Cardiac muscle cell (in vitro differentiated cells and primary cell): Measurements from ENCODE around the gene KIF25. TPM values are rescaled to one million over a fixed set of nuclear protein-coding genes. Genes with fewer than 3 reads are reported as not detected.
A peak's percentile ranks its signal among the peaks of the same experiment; 100 is the strongest.

ENCODE experiments used
- DNase-seq, 2 donors: peaks; one replicate each; pipeline versions ENCODE4 v3.0.0 to v3.0.0-alpha.2; 2010 to 2017; ENCODE audit warnings: low read depth in 1 of 2, low spot score in 1 of 2
- H3K27ac ChIP-seq: fragments of 200-600 bp; sonication (generic); 2 replicates; pipeline ENCODE4 v1.5.1; 2016
- H3K27me3 ChIP-seq: fragments of 200-600 bp; sonication (generic); 2 replicates; pipeline ENCODE4 v1.6.0; 2016; ENCODE audit warnings: control low read depth
- H3K36me3 ChIP-seq: fragments of 200-600 bp; sonication (generic); 2 replicates; pipeline ENCODE4 v1.5.1; 2016; ENCODE audit warnings: control low read depth
- H3K4me1 ChIP-seq: fragments of 200-600 bp; sonication (generic); 2 replicates; pipeline ENCODE4 v1.8.1; 2017; ENCODE audit warnings: low read depth, mild to moderate bottlenecking, mixed run types
- H3K4me3 ChIP-seq: fragments of 200-600 bp; sonication (generic); 2 replicates; pipeline ENCODE4 v1.5.1; 2016; ENCODE audit warnings: mild to moderate bottlenecking
- H3K9me3 ChIP-seq: fragments of 200-600 bp; sonication (generic); 2 replicates; pipeline ENCODE4 v1.5.1; 2017; ENCODE audit warnings: low read depth, mild to moderate bottlenecking, control low read depth
- CTCF ChIP-seq: IDR thresholded peaks from 2 replicates; pipeline ENCODE4 v1.5.1; 2012; ENCODE audit warnings: low read depth, mild to moderate bottlenecking, low read length
- polyA plus RNA-seq: library from polyadenylated mRNA; unstranded; fragments of >200 nt; fragmentation: Nextera tagmentation; extraction: Ambion mirVana; gene quantifications from 2 replicates; pipeline ENCODE4 v1.2.1, GENCODE V29; 2016
- total RNA-seq: library from RNA; depleted of rRNA; stranded (reverse); fragments of >200 nt; gene quantifications from 2 replicates; pipeline ENCODE4 v1.2.3, GENCODE V29; 2016

The KIF25 gene
- total and polyA plus RNA-seq, 2 experiments from 2014 or later, result 0.40 to 1.6 TPM

GRCh38 chr6:167960579-167960978 lies 36.9 kb upstream of the KIF25 start:
- Histone ChIP-seq H3K4me3 (no peak overlapping the region), H3K36me3 (peaks cover 12% of the 10 kb centered on the region), H3K27ac (no peak overlapping the region), H3K27me3 (no peaks in the 10 kb centered on the region), H3K9me3 (no peaks in the 10 kb centered on the region), H3K4me1 (peaks cover 8% of the 10 kb centered on the region)
- DNase-seq, result peak in 1 of 2 donors; percentile 34
- TF ChIP-seq CTCF, result no peak

GRCh38 chr6:167962711-167963110 lies 34.8 kb upstream of the KIF25 start:
- Histone ChIP-seq H3K4me3 (no peak overlapping the region), H3K36me3 (peaks cover 33% of the 10 kb centered on the region), H3K27me3 (no peaks in the 10 kb centered on the region), H3K9me3 (no peaks in the 10 kb centered on the region), H3K4me1 (peaks cover 8% of the 10 kb centered on the region), H3K27ac (no peak overlapping the region)
- no peak for TF ChIP-seq CTCF
- no peak for DNase-seq

- no peaks in the 10 kb centered on the region for H3K9me3 ChIP-seq
- H3K36me3 ChIP-seq, result peaks cover 34% of the 10 kb centered on the region
- no peak overlapping the region for H3K4me3 ChIP-seq
- no peak for DNase-seq
- no peaks in the 10 kb centered on the region for H3K27me3 ChIP-seq
- TF ChIP-seq CTCF, result no peak
- H3K4me1 ChIP-seq, result peaks cover 8% of the 10 kb centered on the region
- no peak overlapping the region for H3K27ac ChIP-seq
These were observed 33.8 kb upstream of the KIF25 start for GRCh38 chr6:167963589-167964057.

GRCh38 chr6:167965592-167966539 lies 31.6 kb upstream of the KIF25 start:
- Histone ChIP-seq H3K36me3 (peaks cover 56% of the 10 kb centered on the region), H3K4me1 (peaks cover 5% of the 10 kb centered on the region), H3K27ac (peak overlapping the region; percentile 79), H3K27me3 (no peaks in the 10 kb centered on the region), H3K4me3 (no peak overlapping the region), H3K9me3 (no peaks in the 10 kb centered on the region)
- TF ChIP-seq CTCF, result no peak
- no peak for DNase-seq

GRCh38 chr6:167966540-167966905 lies 30.9 kb upstream of the KIF25 start:
- TF ChIP-seq CTCF, result no peak
- H3K27me3 ChIP-seq, result no peaks in the 10 kb centered on the region
- H3K4me3 ChIP-seq, result no peak overlapping the region
- no peaks in the 10 kb centered on the region for H3K9me3 ChIP-seq
- peaks cover 5% of the 10 kb centered on the region for H3K4me1 ChIP-seq
- H3K36me3 ChIP-seq, result peaks cover 61% of the 10 kb centered on the region
- H3K27ac ChIP-seq, result no peak overlapping the region
- no peak for DNase-seq
